ENCODE data around the gene RPLP2.

Gene RPLP2

DNA sequence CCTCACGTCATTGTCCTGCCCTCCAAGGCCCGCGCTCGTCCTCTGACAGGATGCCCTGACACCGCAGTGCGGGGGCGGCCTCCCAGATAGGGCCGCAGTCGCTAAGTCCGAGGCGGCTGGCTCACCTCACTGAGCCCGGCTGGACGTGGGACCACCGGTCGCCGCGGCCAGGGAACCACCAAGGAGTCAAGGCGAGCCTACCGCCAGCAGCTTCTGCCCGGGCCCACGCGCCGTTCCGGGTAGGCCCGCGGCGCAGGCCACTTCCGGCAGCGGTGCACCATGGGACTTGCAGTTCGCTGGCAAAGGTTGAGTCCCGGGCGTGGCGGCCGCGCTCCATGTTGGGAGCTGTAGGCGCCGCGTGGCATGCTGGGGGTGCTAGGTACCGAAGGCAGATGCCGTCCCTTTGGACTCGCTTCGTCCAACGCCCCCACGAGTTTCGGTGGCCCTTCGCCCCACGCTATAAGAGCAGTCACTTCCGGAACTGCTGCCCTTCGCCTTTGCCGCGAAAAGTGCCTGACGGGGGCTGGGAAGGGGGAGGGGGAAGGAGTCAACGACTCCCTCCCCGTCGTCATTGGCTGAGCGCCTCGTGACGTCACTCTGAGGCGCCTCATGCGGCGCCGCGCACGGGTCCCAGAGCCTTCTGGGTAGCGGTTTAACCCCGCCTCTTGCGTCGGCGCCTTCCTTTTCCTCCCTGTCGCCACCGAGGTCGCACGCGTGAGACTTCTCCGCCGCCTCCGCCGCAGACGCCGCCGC, at the start of gene RPLP2:
Gene RPLP2 (plus strand): TSS at position 681 of the 753 bp plus-strand sequence. CDS start 268 bp downstream, outside the sequence.
- no peaks in the 10 kb centered on the region for H3K9me3 Mint-ChIP-seq
- DNase-seq, result peak; percentile 97 to 98
- peak within 1 kb of the TSS; percentile 98 to 99 for H3K27ac Mint-ChIP-seq
- no peaks in the 10 kb centered on the region for H3K27me3 Mint-ChIP-seq
- H3K4me3 Mint-ChIP-seq, result peak within 1 kb of the TSS; percentile 88 to 89
- ATAC-seq, result peak; percentile 87
- H3K4me1 Mint-ChIP-seq, result peaks cover 71% of the 10 kb centered on the region

DNA sequence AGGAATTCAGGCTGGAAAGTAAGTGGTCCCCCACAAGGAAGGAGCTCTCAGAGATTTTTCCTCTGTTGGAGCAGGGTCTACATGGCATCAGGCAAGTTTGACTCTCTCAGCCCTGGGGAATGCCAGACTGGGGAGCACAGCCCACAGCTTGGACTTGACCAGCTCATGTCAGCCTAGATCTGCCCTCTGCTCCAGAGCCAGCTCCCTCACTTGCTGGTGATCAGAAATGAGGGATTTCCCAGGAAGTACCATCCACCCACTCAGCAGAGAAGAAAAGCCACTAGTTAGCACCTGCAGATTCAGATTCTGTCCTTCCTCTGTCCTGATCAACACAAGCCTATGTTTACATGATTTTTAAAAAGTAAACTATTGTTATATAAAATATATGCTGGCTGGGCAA, 49.5 kb upstream of the RPLP2 start:
- Mint-ChIP-seq H3K27me3 (no peaks in the 10 kb centered on the region), H3K27ac (no peak overlapping the region), H3K9me3 (no peaks in the 10 kb centered on the region), H3K4me1 (peaks cover 17% of the 10 kb centered on the region), H3K4me3 (no peak overlapping the region)
- DNase-seq (no peak), ATAC-seq (no peak)

- ATAC-seq, result no peak
- peaks cover 20% of the 10 kb centered on the region for H3K4me1 Mint-ChIP-seq
- H3K4me3 Mint-ChIP-seq, result no peak overlapping the region
- no peak overlapping the region for H3K27ac Mint-ChIP-seq
- no peaks in the 10 kb centered on the region for H3K27me3 Mint-ChIP-seq
- DNase-seq, result no peak
- no peaks in the 10 kb centered on the region for H3K9me3 Mint-ChIP-seq
These were observed 48.1 kb upstream of the RPLP2 start for GRCh38 chr11:761526-762108.

DNA sequence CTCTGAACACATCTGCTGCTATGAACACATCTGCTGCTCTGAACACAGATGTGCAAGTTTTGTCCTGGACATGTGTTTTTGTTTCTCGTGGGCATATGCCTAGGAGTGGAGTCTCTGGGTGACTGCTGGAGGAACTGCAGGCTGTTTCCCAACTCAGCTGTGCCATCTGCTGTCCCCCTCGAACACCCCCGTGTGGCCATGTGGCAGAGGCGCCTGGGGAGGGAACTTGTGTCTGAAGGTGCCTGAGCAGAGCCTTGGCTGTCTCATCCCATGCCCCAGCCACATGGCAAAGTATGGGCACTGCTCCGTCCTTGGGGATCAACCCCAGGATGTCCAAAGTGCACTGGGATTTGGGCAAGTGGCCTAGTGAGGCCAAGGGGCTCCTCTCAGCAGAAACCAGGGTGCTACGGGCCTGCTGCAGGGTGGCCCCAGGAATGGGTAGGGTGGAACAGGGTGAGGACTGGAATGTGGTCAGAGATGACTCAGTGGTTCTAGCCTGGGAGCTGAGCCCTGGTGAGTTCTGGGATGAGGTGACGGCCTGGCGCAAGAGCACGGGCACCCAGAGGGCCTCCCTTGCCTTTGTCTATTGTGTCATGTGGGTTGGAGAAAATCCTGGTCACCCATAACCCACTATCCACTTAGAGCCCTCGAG, 47.2 kb upstream of the RPLP2 start:
- ATAC-seq (peak; percentile 41), DNase-seq (no peak)
- H3K27ac Mint-ChIP-seq, result peak overlapping the region in 1 of 2 donors; percentile 68
- no peak overlapping the region for H3K4me3 Mint-ChIP-seq
- peaks cover 18% of the 10 kb centered on the region for H3K4me1 Mint-ChIP-seq
- no peaks in the 10 kb centered on the region for H3K9me3 Mint-ChIP-seq
- H3K27me3 Mint-ChIP-seq, result no peaks in the 10 kb centered on the region

GRCh38 chr11:763073-763463, 46.7 kb upstream of the RPLP2 start:
- Mint-ChIP-seq H3K27me3 (no peaks in the 10 kb centered on the region), H3K9me3 (no peaks in the 10 kb centered on the region), H3K27ac (no peak overlapping the region), H3K4me1 (peaks cover 18% of the 10 kb centered on the region), H3K4me3 (no peak overlapping the region)
- DNase-seq (no peak), ATAC-seq (peak; percentile 13)

GRCh38 chr11:763549-764321, 46.0 kb upstream of the RPLP2 start:
- H3K9me3 Mint-ChIP-seq, result no peaks in the 10 kb centered on the region

DNA sequence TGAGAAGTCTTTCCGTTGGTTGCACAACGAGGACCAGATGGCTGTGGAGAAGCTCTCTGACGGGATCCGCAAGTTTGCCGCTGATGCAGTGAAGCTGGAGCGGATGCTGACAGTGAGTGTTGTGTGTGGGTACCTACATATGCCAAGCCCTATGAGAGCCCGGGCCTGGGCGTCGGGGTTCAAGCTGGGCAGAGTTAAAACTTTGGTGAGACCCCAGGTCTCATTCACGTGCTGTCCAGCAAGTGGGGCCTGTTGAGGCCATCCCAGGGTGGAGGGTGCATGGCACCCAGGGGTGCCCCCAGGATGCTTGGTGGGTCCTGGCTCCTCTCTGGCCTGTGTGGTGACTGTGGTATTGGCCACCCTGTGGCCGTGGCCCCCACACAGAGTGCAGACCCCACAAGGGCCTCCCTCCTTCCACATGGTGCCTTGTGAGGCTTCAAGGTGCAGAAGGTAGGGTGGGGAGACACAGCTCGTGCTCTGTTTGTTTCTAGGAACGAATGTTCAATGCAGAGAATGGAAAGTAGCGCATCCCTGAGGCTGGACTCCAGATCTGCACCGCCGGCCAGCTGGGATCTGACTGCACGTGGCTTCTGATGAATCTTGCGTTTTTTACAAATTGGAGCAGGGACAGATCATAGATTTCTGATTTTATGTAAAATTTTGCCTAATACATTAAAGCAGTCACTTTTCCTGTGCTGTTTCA, 45.3 kb upstream of the RPLP2 start:
- Mint-ChIP-seq H3K27me3 (no peaks in the 10 kb centered on the region), H3K4me1 (peaks cover 18% of the 10 kb centered on the region), H3K9me3 (no peaks in the 10 kb centered on the region), H3K4me3 (no peak overlapping the region), H3K27ac (no peak overlapping the region)
- no peak for DNase-seq
- ATAC-seq, result no peak

More at GRCh38 chr11:763549-764321, 46.0 kb upstream of the RPLP2 start:
- no peak overlapping the region for H3K27ac Mint-ChIP-seq
- DNase-seq, result no peak
- H3K4me1 Mint-ChIP-seq, result peaks cover 18% of the 10 kb centered on the region
- H3K27me3 Mint-ChIP-seq, result no peaks in the 10 kb centered on the region
- no peak overlapping the region for H3K4me3 Mint-ChIP-seq
- no peak for ATAC-seq

- H3K4me1 Mint-ChIP-seq, result peaks cover 13% of the 10 kb centered on the region
- ATAC-seq, result peak; percentile 72
- H3K9me3 Mint-ChIP-seq, result no peaks in the 10 kb centered on the region
- DNase-seq, result peak; percentile 63 to 66
- peak overlapping the region in 1 of 2 donors; percentile 89 for H3K27ac Mint-ChIP-seq
- H3K27me3 Mint-ChIP-seq, result no peaks in the 10 kb centered on the region
- no peak overlapping the region for H3K4me3 Mint-ChIP-seq
These were observed 44.6 kb upstream of the RPLP2 start for GRCh38 chr11:765025-765801.

DNA sequence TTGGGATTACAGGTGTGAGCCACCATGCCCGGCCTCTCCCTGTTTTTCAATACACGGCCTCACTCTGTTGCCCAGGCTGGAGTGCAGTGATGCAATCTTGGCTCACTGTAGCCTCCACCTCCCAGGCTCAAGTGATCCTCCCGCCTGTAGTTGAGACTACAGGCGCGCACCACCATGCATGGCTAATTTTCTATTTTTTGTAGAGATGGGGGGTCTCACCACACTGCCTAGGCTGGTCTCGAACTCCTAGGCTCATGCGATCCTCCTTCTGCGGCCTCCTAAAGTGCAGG, 44.0 kb upstream of the RPLP2 start:
- ATAC-seq, result no peak
- Mint-ChIP-seq H3K27ac (no peak overlapping the region), H3K27me3 (no peaks in the 10 kb centered on the region), H3K4me3 (no peak overlapping the region), H3K9me3 (no peaks in the 10 kb centered on the region), H3K4me1 (peaks cover 12% of the 10 kb centered on the region)
- DNase-seq, result no peak

DNA sequence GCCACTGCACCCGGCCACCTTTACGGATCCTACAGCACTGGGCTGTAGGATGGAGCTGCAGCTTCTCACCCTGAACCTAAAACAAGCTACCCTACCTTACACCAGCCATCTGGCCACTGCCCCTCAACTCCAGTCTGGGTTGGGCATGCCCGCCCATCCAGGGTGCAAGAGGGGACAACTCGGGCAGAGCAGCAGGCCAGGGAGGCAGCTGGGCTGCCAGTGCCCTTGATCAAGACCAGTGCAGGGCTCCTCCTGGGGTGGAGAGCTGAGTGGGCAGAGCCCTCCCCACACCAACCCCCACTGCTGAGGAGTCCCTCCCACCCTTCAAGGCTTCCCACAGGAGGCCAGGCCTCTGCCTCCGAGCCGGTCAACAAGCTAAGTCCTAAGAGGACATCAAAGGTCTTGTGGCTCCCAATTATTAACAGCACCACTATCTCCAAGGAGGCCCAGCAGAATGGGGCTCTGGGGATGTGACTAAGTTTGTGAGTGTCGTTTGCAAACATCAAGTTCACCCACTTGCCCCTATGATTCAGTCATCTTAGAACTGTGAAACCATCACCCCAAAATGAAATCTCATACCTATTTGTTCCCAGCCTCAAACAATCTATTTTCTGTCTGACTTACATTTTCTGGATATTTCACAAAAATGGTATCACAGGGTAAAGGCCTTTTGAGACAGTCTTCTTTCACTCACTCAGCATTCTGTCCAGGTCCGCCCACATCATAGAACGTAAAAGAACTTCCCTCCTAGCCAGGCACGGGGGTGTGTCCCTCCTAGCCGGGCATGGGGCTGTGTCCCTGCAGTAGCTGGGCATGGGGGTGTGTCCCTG, 43.4 kb upstream of the RPLP2 start:
- Mint-ChIP-seq H3K9me3 (no peaks in the 10 kb centered on the region), H3K4me1 (peaks cover 12% of the 10 kb centered on the region), H3K27ac (no peak overlapping the region), H3K4me3 (no peak overlapping the region), H3K27me3 (no peaks in the 10 kb centered on the region)
- DNase-seq, result no peak
- no peak for ATAC-seq

DNA sequence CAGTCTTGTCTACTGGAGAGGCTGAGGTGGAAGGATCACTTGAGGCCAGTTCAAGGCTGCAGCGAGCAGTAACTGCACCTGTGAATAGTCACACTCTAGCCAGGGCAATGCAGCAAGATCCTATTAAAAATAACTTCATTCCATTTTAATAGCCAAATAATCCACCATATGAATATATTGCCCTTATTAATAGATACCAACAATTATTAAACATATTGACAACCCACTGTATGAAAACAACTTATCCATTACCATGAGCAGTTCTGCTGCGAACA, 42.9 kb upstream of the RPLP2 start:
- Mint-ChIP-seq H3K9me3 (no peaks in the 10 kb centered on the region), H3K27me3 (no peaks in the 10 kb centered on the region), H3K4me3 (no peak overlapping the region), H3K4me1 (peaks cover 12% of the 10 kb centered on the region), H3K27ac (no peak overlapping the region)
- ATAC-seq (no peak), DNase-seq (no peak)

DNA sequence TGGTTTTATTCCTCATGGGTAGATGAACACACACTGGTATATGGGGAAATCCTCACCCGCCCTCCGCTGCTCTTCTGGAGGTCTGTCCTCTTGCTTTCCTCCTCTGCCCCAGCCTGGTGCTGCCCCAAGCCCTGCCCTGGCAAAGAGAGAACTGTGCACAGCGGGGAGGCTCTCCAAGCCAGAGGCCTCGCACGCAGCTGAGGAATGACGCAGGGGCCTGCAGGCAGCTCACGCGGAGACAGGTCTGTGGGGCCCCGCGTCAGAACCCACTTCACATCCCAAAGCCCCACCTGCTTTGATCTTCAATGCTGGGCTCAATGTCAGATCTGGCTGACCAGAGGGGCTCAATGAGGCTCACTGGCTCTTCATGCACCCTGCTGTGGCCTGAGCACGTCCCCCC, 42.5 kb upstream of the RPLP2 start:
- no peak for DNase-seq
- no peaks in the 10 kb centered on the region for H3K9me3 Mint-ChIP-seq
- ATAC-seq, result no peak
- no peak overlapping the region for H3K4me3 Mint-ChIP-seq
- H3K4me1 Mint-ChIP-seq, result peaks cover 10% of the 10 kb centered on the region
- H3K27ac Mint-ChIP-seq, result no peak overlapping the region
- no peaks in the 10 kb centered on the region for H3K27me3 Mint-ChIP-seq

- Mint-ChIP-seq H3K4me3 (no peak overlapping the region), H3K4me1 (peaks cover 22% of the 10 kb centered on the region), H3K27me3 (no peaks in the 10 kb centered on the region), H3K9me3 (no peaks in the 10 kb centered on the region), H3K27ac (peak overlapping the region in 1 of 2 donors; percentile 78)
- no peak for DNase-seq
- no peak for ATAC-seq
These were observed 39.7 kb upstream of the RPLP2 start for GRCh38 chr11:769887-770641.

All from stimulated activated naive CD8-positive, alpha-beta T cell treated with anti-CD3 and anti-CD28 coated beads, Interleukin-15, amount 100 ng/mL, for 72 hours (primary cell).